Effector CD4-positive, alpha-beta T cell (primary cell): ENCODE results near the gene NREP.

Experiments
- DNase-seq: peaks from one replicate; pipeline ENCODE4 v3.0.0-alpha.2; 2020

NREP gene

GRCh38 chr5:111764019-111764418, 7.0 kb upstream of the NREP start:
- no peak for DNase-seq

GRCh38 chr5:111762895-111763294, 5.9 kb upstream of the NREP start:
- DNase-seq, result no peak

DNA sequence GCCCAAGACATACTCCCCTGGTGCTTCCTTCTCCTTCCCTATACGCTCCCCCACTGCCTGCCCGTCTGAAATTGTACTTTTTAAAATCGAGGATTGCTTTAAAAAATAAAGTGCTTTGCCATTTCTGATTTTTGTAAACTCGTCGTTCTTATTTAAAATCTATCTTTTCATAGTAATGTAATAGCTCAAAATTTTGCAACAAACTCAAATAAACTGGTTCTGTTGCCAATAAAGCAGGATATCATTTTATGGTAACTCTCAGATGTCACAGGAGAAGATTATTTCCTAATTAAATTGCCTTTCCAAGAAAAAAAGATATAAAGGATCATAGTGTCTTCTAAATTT, 1.3 kb upstream of the NREP start:
- DNase-seq, result no peak

GRCh38 chr5:111757355-111758283, 625 bp upstream of the NREP start:
- DNase-seq, result peak; percentile 59

- no peak for DNase-seq
These were observed 1.0 kb downstream of the NREP start for GRCh38 chr5:111755942-111756381.

DNA sequence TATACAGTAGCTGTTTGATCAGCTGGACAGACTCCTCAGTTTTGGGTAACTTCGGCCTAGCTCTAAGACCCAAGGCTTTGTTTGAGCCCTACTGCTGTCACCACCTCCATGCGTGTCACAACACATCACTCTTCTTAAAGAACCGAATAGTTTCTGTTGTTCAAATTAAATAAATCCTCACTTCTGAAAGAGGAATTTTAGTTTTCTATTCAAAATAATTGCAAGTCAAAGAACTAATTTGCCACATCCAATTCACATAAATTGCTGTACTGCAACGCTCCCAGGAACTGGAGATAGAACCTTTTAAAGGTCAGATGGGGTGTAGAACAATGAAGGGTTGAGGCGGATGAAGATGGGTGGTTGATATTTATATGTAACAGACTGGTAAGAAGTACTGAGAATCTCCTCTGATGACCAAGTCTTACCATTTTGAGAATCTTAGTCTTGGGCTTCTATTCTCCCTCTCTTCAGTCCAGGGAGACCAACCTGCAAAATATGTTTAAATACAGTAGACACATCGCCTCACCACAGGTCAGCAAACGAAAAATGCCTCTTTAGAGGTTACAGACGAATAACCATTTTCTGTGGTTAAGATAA, 1.6 kb downstream of the NREP start:
- no peak for DNase-seq

DNA sequence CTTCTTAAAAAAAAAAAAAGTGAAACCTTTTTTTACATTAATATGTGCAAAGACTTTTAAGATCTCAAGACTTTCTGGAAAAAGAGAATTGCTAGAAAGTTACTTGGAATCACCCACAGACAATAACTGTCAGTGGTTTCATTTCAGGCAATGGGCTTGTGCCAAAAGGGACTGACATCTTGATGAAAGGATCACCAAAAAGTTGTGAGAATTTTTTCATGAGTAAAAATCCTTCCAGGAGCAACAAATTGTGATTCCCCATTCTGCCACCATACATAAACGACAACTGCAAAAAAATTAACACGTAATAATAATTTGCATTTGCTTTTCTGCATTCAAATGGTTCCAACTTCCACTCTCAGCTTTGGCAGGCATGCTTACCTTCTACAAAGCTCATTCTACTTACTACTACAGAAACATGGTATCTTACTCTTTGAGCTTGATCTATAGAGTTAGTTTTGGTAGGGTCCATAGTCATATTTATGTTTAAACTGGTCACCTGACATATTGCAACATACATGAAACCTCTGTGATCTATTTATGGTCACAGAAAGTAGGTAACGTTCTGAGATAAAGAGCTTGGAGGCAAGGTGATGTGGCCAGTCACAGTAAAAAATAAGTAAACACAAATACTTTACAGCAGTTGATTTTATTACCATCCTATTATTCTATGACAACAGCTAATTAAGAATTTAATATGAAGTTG, 3.0 kb downstream of the NREP start:
- DNase-seq, result no peak

- DNase-seq, result no peak
These were observed 4.5 kb downstream of the NREP start for GRCh38 chr5:111752426-111752965.

- no peak for DNase-seq
These were observed 7.5 kb downstream of the NREP start for GRCh38 chr5:111749303-111750026.

GRCh38 chr5:111748304-111748763, 8.7 kb downstream of the NREP start:
- no peak for DNase-seq

- no peak for DNase-seq
These were observed 9.7 kb downstream of the NREP start for GRCh38 chr5:111747337-111747736.

DNA sequence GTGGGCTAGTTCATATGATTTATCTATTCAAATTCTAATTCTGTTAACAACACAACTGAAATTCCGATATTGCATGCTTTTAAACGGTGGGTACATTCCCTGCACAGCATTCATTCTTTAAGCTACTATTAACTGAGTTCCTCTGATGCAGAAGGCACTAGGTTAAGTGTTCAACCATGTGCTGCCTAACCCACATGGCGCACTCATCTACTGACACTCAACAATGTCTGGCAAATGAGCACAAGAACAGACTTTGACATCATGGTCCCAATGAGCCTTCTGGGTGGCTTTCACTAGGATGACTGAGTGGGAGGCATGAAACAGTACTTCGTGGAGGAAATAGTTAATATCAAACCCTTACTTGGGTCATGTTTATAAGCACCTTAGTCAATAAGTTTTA, 10.2 kb downstream of the NREP start:
- DNase-seq, result no peak

- DNase-seq, result no peak
These were observed 11.8 kb downstream of the NREP start for GRCh38 chr5:111745075-111745739.

- DNase-seq, result no peak
These were observed 12.5 kb downstream of the NREP start for GRCh38 chr5:111744455-111744854.

GRCh38 chr5:111743988-111744387, 13.0 kb downstream of the NREP start:
- no peak for DNase-seq

DNA sequence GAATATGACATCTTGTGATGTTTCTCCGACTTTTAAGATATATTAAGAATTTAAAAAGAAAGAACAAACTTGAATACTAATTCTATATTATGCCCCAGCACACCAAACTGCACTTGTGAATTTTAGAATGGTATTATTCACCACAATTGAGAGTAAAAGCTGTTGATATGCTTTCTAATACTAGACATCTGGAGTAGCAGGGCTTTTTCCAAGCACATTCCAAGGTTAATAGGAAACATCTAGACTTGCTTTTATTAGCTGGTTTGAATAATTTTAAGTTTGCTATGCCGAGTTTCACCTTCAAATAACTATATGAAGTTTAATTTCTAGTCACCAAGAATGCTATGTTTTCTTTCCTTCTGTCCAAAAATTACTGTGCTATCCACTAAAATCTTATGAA, 13.5 kb downstream of the NREP start:
- no peak for DNase-seq

DNA sequence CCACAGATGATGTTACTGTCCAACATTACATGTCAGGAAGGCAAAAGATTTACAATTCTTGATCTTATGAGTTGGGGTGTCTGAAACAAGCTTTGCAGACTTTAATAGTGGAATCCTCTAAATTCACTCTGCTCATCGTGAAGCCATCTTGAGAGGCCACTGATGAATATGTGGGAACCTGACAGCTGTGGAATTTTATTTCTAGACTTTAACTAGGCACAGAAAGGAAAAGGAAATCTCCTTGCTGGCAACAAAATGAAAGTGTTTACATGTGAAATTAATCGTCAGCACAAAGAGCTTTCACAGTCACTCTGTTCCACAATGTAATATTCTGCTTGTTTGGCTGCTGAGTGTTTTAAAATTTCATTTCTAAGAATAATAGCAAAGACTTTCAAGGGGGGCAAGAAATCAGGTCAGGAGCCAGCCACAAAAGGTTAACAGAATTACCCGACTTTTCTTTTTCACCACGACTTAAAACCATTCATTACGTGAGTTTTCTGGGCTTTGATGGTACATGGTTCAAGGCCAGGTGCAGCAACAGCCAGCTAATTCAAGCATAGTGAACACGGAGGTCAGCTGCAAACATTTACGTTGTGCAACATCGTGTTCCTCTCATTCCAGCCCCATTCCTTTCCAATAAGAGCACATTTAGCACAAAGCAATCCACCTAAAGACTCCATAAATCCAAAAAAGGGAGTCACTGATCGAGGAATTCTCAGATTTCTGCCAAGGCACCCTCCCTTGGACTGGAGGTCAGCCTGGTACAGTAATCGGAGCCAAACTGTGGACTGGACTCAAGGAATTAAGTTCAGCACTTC, 14.6 kb downstream of the NREP start:
- DNase-seq, result no peak

GRCh38 chr5:111741278-111741677, 15.7 kb downstream of the NREP start:
- DNase-seq, result no peak

GRCh38 chr5:111739416-111739815, 17.6 kb downstream of the NREP start:
- no peak for DNase-seq

- no peak for DNase-seq
These were observed 18.9 kb downstream of the NREP start for GRCh38 chr5:111738118-111738517.

- DNase-seq, result no peak
These were observed 19.3 kb downstream of the NREP start for GRCh38 chr5:111737716-111738115.
